ENCODE data around the gene HARBI1. TPM values are rescaled to one million over a fixed set of nuclear protein-coding genes. Genes with fewer than 3 reads are reported as not detected.

The HARBI1 gene
- total and polyA plus RNA-seq, 2 of the 4 experiments (the other 2 are of a cell fraction), result 2.7 to 5.2 TPM

- no peak overlapping the region; the same call in 1 of the 2 replicates for H3K23ac ChIP-seq (ENCODE audit: low read depth, low read length)
- H3K4me1 ChIP-seq (ENCODE audit: control insufficient read depth, insufficient read depth, low read length), result peaks cover 7% of the 10 kb centered on the region
- peaks cover 12% of the 10 kb centered on the region for H3K9me1 ChIP-seq (ENCODE audit: insufficient read depth, low read length)
- no peak overlapping the region for H3K4me2 ChIP-seq (ENCODE audit: low read depth, low read length)
- no peak overlapping the region for H4K8ac ChIP-seq (ENCODE audit: low read depth in 2 of 2, low read length in 2 of 2)
- peak; percentile 34 for ATAC-seq (ENCODE audit: low read depth)
- H3K27ac ChIP-seq (ENCODE audit: insufficient read depth, low read length), result no peak overlapping the region
- H2BK20ac ChIP-seq (ENCODE audit: low read depth, low read length), result peak overlapping the region; percentile 23; the same call in 1 of the 2 replicates
- in situ Hi-C loops (cut with MboI; ENCODE audit: low sequenced_read_pairs) (no loop called here), dilution Hi-C loops (cut with HindIII; ENCODE audit: low sequenced_read_pairs, unreplicated experiment) (no loop called here), intact Hi-C loops (cut with micrococcal nuclease) (no loop called here)
- BruUV-seq (replicated peaks), result no TSS peak
- peaks cover 43% of the 10 kb centered on the region for H3K36me3 ChIP-seq (ENCODE audit: control insufficient read depth, insufficient read depth, low read length)
- H3K9ac ChIP-seq (ENCODE audit: low read depth, low read length), result no peak overlapping the region
- H2AK5ac ChIP-seq (ENCODE audit: low read depth, low read length), result 0 out of 2 replicates have a peak overlapping the region, but pooled peaks have one; percentile 26
- no peak overlapping the region for H3K14ac ChIP-seq (replicated peaks; ENCODE audit: low read depth, low read length)
- DNase-seq, result peak; percentile 30
- H4K91ac ChIP-seq (ENCODE audit: insufficient read depth, low read depth, low read length), result no peak overlapping the region
- H2AFZ ChIP-seq (replicated peaks; ENCODE audit: low read length, poor library complexity), result no peak overlapping the region
- H4K20me1 ChIP-seq (ENCODE audit: insufficient read depth, low read length), result no peaks in the 10 kb centered on the region
- no peak overlapping the region for H2BK5ac ChIP-seq (ENCODE audit: low read depth, low read length, poor library complexity, severe bottlenecking)
- peak overlapping the region; percentile 39 for H2AK9ac ChIP-seq (replicated peaks; ENCODE audit: low read depth, low read length, poor library complexity)
- no peak overlapping the region for H3K56ac ChIP-seq (ENCODE audit: extremely low read depth, insufficient read depth, low read length)
- no peak overlapping the region for H3K4me3 ChIP-seq (ENCODE audit: insufficient read depth, low read depth, low read length)
- no peak overlapping the region for H4K5ac ChIP-seq (ENCODE audit: low read depth, low read length)
- no peaks in the 10 kb centered on the region for H3K27me3 ChIP-seq (ENCODE audit: control insufficient read depth, insufficient read depth, low read length)
- peaks cover 0 to 8% of the 10 kb centered on the region in 2 experiments; a peak in 2 of 4 replicates for H3K79me1 ChIP-seq (ENCODE audit: low read depth in 1 of 2, low read length in 2 of 2)
- TF ChIP-seq CHD1 (IDR thresholded peaks at IDR 0.05; ENCODE audit: low read depth, low read length) (no peak), POLR2A (IDR thresholded peaks at IDR 0.05; ENCODE audit: low read depth, low read length) (no peak), RFX5 (IDR thresholded peaks at IDR 0.05; ENCODE audit: low read depth, low read length) (no peak), FOS (IDR thresholded peaks at IDR 0.05; ENCODE audit: low read depth, low read length) (no peak), BHLHE40 (IDR thresholded peaks at IDR 0.05; ENCODE audit: low read depth, low read length) (no peak), NFE2L2 (IDR thresholded peaks at IDR 0.05; ENCODE audit: low read depth, low read length) (no peak)
- POLR2A ChIA-PET (ENCODE audit: unreplicated experiment), result no interaction called here
- peak overlapping the region; percentile 38; the same call in 1 of the 2 replicates for H3K4ac ChIP-seq (ENCODE audit: low read depth, low read length)
- H3K18ac ChIP-seq (ENCODE audit: low read depth, low read length), result no peak overlapping the region
- H3K9me3 ChIP-seq (ENCODE audit: control insufficient read depth, insufficient read depth, low read length), result no peaks in the 10 kb centered on the region
- no peak overlapping the region for H2BK15ac ChIP-seq (ENCODE audit: low read depth, low read length)
- WGBS, 2 experiments (ENCODE audit: extremely low coverage in 2 of 2, insufficient read length in 1 of 2), result no CpG with 5 or more reads among the region's 4 CpGs
- H2BK120ac ChIP-seq (ENCODE audit: low read depth, low read length), result no peak overlapping the region
- CTCF ChIA-PET, result interaction anchor here (0.7 kb wide), 1 partner anchor 47 kb away, joined by 3 read pairs; no protein-coding TSS in a partner anchor
Measured at GRCh38 chr11:46663277-46663940, 46.4 kb upstream of the HARBI1 start.

Measured in IMR-90 (cell line).